ENCODE data around the gene IL36RN.

IL36RN gene

DNA sequence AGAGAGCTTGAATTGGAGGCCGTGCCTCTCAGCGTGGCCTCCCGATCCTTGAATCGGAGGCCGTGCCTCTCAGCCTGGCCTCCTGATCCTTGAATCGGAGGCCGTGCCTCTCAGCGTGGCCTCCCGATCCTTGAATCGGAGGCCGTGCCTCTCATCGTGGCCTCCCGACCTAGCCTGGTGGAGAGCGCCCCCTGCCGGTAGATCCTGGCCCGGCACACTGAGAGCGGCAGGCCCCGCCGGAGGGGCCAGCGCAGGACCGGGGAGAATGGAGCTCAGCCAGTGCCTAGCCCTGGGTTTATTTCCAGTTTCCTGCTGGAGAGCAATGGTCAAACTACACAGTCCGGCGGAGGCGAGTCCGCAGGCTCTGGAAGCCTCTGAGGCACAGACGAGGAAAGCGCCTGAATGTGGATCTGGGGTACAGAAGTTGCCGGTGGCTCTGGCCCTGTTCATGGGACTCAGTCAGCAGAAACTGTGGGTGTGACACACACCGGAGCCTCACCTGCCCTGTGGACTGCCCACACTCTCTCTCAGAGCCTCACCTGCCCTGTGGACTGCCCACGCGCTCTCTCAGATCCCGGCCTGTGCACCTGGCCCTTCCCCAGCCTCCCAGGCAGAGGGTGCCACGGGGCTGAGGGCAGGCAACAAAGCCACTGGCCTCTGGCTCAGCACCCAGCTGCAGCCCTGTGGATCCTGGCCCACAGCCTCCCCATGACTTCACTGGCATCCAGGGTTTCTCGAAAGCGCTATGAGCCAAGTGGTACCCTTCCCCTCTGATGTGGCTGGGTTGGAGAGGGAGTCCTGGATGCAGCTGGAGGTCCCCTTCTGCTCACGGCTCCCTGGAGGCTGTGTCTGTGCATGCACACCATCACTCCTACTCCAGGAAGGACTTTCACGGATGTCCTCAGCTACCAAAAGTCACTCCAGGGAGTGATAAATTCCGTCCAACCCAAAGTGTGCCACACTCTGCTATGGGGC lies 7.8 kb upstream of the IL36RN start:
- no peak for DNase-seq

DNA sequence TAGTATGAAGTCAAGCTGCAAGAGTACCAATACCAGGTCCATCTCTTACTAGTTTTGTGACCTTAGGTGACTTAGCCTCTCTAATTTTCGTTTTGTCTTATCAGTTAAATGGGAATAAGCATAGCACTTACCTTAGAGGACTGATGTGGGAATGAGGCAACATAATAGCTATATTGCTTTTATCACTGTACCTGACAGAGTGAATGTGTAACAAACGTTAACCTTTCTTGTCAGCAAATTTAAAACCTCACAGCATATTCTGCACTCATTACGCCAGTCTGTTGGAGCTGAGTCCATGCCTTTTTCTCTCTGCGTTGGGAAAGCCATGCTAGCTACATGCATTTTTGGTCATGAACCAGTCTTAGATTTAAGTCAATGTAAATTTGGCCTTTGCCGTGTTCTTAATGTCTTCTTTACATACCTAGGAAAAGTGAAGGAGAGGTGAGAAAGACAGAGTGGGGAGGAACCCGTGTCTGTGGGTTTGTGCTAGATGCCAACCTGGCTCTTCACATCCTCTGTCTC lies 6.5 kb upstream of the IL36RN start, which contains the start of gene IL36B:
Gene IL36B (minus strand): TSS at position 472 of the 522 bp plus-strand sequence.
- DNase-seq: no peak

DNA sequence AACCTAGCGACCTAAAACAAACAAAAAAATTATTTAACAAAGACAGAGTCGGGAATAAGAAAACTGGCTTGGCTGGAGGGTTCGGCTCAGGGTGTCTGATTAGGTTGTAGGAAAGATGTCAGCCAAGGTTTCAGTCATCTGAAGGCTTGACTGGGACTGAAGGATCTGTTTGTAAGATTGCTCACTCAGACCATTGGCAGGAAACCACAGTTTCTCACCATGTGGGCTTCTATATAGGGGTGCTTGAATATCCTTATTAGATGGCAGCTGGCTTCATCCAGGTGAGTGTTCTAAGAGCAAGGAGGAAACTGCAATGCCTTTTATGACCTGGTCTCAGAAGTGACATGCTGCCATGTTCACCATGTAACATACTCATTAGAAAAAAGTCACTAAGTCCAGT lies 5.3 kb upstream of the IL36RN start:
- DNase-seq: no peak

DNA sequence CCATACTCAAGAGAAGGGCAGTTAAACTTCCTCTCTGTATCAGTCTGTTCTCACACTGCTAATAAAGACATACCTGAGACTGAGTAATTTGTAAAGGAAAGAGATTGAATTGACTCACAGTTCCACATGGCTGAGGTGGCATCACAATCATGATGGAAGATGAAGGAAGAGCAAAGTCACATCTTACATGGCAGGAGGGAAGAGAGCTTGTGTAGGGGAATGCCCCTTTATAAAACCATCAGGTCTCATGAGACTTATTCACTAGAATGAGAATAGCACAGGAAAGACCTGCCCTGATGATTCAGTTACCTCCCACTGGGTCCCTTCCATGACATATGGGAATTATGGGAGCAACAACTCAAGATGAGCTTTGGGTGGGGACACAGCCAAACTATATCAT lies 4.9 kb upstream of the IL36RN start:
- no peak for DNase-seq

DNA sequence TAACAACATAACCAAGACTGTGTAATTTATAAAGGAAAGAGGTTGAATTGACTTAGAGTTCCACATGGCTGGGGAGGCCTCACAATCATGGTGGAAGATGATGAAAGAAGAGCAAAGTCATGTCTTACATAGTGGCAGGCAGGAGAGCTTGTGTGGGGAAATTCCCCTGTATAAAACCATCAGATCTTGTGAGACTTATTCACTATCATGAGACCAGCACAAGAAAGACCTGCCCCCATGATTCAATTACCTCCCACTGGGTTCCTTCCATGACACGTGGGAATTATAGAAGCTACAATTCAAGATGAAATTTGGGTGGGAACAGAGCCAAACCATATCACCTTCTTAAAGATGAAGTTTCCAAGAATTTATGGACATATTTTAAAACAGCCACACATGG lies 2.5 kb upstream of the IL36RN start:
- no peak for DNase-seq

DNA sequence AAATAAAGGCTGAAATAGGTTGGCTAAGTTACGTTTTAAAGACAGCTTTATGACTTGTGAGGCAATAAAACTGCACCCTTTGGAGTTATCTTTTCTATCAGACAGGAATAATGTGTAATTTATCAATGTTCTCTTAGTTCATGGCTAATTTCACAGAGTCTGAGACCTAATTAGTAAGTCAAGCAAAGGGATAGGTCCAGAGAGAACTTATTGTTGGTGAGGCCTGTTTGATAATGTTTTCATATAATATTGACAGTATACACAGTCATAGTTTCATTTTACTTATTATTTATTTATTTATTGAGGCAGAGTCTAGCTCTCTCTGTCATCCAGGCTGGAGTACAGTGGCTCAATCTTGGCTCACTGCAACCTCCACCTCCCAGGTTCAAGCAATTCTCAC lies 1.9 kb upstream of the IL36RN start:
- no peak for DNase-seq

DNA sequence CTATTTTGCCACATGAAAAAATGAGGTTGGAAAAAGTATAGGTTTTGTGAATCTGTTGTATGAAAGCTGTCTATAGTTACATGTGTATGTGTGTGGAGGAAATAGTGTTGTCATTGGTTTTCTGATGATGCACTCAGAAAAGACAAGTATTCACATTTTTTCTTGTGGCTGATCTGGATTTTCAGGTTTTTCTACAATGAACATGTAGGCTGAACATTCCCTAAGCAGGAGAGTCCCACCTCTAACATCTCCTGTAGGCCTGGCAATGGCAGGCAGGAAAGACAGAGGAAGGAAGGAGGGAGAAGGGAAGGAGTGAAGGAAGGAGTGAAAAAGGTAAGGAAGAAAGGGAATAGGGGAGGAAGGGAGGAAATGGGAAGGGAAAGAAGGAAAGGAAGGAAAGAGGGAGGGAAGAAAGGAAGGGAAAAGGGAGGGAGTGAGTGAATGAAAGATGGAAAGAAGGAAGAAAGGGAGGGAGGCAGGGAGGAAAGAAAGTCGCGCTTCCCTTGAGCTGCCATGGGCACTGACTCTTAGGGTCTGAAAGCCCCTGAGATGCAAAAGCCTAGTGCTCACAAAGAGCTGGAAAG lies 495 bp upstream of the IL36RN start:
- no peak for DNase-seq

DNA sequence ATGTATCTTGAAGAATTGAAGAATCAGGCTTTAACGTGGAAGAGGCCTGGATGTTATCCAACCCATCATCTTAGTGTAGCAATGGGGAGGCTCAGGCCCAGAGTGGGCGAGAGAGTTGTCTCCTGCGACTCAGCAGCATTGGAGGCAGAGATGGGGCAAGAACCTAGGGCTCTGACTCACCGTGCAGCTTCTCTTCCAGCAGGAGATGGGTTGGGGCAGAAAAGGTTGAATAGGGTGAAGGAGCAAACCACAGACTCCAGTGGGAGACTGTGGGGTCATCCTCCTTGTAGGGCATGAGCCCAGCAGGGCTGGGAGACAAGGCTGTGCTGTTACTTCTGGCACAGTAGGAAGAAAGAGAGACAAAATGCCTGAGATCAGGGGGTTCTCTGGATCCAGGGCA lies 1.4 kb downstream of the IL36RN start:
- DNase-seq: no peak

DNA sequence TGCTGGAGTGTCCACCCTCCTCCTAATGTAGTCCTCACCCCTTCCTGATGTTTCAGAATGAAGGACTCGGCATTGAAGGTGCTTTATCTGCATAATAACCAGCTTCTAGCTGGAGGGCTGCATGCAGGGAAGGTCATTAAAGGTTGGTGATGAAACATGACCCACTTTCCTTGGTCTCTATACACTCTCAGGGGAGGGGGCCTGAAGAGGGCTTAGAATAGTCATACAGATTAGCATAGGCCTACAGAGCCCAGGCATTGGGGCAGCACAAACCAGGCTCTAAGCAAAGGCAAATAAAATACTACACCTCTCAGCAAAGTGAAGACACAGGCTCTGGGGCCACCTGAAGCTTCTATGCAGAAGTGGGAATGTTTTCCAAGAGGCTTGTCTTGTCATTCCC lies 1.8 kb downstream of the IL36RN start:
- DNase-seq: no peak

DNA sequence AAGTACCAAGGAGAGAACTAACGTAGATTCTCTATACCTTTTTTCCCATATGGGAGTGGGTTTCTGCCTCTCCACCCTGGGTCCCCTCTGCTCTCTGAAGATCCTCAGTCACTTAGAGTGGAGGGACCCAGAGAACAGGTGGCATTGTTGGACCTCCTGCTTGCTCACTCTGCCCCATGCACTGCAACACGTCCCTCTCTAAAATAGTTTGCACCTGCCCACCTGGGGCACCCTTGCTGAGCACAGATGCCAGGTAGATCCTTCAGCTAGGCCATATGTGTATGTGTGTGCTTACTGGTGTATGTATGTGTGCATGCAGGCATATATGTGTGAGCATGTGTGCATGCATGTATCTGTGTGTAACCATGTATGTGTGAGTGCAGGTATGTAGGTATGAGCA lies 2.2 kb downstream of the IL36RN start:
- no peak for DNase-seq

DNA sequence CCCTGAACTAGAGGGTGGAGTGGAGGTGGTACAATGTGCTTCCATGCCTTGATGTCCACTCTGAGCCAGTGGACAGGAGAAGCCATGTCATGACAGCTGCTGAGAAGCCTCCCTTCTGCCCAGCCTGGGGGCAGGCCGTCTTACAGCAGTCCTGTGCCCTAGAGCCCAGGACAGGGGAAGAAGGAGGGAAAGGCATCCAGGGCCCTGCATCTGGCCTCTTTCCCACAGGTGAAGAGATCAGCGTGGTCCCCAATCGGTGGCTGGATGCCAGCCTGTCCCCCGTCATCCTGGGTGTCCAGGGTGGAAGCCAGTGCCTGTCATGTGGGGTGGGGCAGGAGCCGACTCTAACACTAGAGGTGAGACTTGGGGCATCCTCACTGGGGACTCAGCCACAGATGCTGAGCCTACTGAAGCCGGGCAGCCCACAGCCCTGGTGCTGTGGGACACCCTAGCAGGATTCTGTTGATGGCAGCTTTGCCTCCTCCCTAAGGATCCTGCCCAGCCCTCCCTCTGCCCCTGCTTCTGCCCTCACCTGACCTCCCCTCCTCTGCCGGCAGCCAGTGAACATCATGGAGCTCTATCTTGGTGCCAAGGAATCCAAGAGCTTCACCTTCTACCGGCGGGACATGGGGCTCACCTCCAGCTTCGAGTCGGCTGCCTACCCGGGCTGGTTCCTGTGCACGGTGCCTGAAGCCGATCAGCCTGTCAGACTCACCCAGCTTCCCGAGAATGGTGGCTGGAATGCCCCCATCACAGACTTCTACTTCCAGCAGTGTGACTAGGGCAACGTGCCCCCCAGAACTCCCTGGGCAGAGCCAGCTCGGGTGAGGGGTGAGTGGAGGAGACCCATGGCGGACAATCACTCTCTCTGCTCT lies 3.1 kb downstream of the IL36RN start:
- no peak for DNase-seq

DNA sequence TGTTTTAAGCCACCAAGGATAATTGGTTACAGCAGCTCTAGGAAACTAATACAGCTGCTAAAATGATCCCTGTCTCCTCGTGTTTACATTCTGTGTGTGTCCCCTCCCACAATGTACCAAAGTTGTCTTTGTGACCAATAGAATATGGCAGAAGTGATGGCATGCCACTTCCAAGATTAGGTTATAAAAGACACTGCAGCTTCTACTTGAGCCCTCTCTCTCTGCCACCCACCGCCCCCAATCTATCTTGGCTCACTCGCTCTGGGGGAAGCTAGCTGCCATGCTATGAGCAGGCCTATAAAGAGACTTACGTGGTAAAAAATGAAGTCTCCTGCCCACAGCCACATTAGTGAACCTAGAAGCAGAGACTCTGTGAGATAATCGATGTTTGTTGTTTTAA lies 5.3 kb downstream of the IL36RN start:
- DNase-seq: no peak

DNA sequence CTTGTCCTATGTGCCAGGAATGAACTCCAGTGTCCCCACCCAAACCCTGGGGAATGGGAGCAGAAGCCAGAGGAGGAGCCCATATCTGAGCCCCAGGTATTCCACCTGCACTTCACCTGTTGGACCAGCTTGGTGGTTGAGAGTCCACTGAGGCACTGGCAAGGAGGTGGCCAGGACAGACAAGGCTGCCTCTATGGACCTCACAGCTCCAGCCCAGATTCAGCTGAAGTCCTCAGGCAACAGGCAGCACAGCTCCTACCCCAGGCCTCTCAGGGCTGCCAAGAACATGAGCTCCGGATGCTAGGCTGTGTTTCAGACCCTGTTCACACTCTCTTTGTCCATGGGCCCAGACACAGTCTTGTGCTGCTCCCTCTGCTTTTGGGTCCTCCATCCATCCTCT lies 5.9 kb downstream of the IL36RN start:
- DNase-seq: no peak

DNA sequence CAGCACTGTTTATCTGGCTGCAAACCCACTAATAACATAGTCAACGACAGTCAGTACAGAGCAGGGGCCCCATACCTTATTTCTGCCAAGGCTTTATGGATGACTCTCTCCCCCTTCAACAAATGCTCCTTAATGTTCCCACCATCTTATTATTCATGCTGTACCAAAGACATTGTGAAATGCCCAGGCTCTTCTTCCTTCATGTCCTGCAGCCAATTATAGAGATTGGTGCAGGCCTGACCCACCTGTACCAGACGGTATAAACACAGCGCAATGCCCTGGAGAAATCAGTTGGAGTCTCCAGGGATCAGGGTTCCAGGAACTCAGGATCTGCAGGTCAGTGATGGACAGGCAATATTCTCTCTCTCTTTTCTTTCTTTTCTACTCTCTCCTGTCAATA lies 8.7 kb downstream of the IL36RN start, which contains the start of gene IL1F10:
Gene IL1F10 (plus strand): TSS at position 290 of the 400 bp plus-strand sequence. CDS start 4,769 bp downstream, outside the sequence.
- DNase-seq: no peak

DNA sequence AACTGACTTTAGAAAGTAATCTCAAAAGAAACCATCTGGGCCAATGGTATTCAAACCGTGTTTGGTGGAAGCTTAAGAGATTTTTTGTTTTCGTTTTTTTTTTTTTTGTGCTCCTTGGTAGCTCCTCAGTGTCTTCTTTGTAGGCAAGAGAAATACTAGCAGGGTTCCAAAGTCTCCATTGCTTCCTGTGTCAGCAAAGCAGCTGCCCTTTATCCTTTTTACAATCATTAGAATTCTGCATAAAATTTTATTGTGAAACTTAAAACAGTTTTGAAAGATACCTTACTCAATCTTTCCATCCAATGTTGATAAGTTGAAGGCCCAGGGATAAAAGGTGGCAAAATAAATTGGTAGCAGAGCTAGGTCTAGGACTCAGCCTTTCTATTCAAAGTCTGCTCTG lies 9.3 kb downstream of the IL36RN start:
- no peak for DNase-seq

DNA sequence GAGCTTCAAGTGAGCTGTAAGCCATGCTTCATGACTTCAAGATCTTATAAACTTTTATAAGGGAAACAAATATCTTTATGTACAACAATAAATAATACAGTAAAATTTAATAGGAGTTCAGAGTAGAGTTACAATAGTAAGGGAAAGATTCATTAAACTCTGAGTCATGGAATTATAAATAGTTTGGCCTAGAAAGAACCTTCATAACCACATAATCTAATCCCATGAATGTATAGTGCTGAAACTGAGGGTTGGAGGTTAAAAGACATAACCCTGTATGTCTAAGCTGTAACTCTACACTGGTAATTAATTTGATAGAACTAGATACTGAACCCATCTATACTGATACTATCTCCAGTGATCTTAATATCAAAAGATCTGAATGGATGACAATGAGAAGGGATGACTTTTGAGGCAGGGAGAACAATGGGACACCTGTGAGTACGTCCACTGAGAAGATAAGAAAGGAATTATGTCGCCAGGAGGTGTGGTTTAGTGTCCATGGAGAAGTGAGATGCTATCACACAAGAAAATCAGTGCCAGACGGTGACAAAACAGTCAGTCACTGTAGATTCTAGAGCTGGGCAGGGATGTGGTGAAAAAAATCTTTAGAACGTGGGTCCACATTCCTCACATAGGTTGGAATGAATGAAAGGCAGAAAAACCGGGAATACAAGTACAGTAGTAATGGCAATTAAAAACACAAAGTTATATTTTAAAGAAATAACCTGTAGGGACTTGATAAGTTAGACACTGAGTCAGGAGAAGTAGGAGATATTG lies 9.9 kb downstream of the IL36RN start:
- DNase-seq: no peak

DNA sequence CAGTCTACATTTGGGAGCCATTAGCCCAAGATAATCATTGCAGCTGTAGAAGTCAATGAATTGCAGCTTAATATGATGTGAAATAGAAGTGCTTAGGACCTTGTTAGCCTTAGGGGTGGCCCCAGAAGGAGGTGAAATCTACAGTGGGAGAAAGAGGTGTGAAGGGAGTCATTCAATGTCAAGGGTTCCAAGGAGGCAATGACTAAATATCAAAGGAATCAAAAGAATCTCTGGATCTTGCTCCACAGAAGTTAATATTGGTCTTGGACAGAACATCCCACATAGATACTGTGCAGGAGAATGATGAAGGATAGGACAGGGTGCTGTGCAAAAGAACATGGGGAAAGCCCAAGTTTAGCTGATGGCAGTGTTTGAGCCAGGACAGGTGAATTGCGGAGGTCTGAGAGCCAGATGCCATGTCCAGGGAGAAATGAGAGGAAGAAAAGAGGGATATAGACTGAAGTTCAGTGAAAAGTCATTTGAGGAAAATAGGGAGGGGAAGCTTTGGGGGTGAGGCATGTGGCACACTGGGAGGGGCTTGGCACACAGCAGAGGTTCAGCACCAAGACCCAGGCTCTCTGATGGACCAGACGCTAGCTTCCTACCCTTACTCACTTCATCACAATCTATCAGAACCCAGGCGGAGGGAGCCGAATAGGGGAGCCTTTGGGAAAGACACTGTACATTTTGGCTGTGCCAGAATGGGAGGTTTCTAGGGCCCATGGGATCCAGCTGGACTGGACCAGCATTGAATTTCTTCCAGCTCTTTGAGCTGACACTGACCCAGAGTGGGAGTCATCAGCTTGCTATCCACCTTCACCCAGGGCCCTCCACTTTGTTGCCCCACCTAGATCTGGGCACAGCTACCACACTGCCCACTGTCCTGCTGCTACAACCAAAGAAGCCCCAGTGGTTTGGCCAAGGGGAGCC lies 10.9 kb downstream of the IL36RN start:
- no peak for DNase-seq

DNA sequence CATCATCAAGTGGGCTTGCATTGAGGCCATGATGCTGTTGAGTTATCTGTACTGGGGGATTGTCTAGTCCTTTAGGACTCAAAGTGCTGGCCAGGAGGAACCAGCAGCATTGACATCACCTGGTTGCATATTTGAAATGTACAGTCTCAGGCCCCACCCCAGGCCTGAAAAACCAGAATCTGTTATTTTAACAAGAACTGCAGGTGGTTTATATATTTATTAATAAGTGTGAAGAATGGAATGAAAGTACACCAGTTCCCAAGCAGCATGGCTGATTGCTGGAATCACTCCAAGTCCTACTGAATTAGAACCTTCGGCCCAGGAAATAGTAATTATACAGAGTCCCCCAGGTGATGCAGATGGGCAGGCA lies 11.6 kb downstream of the IL36RN start:
- DNase-seq: no peak

DNA sequence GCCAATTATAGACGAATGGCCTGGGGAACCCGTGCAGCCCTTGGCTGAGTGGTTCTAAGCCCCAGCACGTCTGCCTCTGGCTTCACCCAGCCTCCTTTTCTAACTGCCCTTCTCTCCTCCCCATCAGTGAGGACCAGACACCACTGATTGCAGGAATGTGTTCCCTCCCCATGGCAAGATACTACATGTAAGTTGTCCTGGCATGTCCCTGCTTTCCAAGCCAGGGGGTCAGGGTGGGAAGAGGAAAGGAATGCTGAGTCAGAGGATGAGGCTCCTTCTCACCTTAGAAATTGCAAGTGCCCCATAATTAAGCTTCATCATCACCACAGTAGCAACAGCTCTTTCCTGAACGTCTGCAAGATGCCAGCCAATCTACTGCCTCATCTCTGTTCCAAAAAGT lies 13.6 kb downstream of the IL36RN start:
- DNase-seq: no peak

DNA sequence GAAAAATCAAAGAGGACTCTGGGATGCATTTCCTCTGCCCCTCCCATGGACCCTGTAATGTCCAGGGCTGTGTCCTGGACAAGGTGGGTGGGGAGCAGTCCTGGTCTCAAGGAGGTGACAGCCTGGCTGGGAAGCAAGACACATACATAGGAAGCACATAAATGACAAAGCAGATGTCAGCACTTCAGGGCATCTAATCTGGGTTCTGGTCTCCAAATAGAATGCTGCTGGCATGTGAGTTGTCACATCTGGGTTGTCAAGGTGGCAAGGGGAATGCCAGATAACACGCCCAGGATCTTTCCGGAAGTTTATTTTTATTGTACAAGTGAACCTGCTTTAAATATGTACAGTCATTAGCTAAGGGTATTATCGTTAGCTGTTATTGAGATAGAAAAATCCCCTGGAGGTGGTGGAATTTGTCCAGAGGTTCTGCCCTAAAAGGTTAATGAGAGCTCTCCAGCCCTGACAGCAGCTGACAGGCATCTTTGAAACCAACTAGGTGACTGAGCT lies 14.4 kb downstream of the IL36RN start:
- DNase-seq: no peak

DNA sequence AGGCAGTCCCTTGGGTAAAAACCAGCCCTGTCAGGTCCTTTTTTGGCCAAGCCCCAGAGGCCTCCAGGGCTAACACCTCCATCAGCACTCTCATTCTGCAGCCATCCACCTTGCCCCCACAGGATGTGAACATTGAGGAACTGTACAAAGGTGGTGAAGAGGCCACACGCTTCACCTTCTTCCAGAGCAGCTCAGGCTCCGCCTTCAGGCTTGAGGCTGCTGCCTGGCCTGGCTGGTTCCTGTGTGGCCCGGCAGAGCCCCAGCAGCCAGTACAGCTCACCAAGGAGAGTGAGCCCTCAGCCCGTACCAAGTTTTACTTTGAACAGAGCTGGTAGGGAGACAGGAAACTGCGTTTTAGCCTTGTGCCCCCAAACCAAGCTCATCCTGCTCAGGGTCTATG lies 16.0 kb downstream of the IL36RN start:
- no peak for DNase-seq

All from MV-4-11 (cell line).